AG10803 (cell line): ENCODE measurements around the gene GIMAP2.
"Not testable (repeated sequence)": the region's sequence is repeated elsewhere in the genome, so short reads cannot be mapped to it uniquely, and the experiment has no call there.

ENCODE experiments used
- DNase-seq: peaks from one replicate; pipeline ENCODE4 v3.0.0; 2010; ENCODE audit warnings: low read depth
- H3K4me3 ChIP-seq: 2 replicates; pipeline ENCODE4 v1.5.1; 2011; ENCODE audit warnings: mild to moderate bottlenecking, low read length, control low read depth
- CTCF ChIP-seq: conservative IDR thresholded peaks from 2 replicates; pipeline ENCODE4 v1.5.1; 2011; ENCODE audit warnings: mild to moderate bottlenecking, low read length, control low read depth, inconsistent platforms

The GIMAP2 gene

GRCh38 chr7:150665896-150666295, 19.6 kb upstream of the GIMAP2 start:
- no peak for TF ChIP-seq CTCF
- H3K4me3 ChIP-seq = no peak overlapping the region
- DNase-seq = no peak

DNA sequence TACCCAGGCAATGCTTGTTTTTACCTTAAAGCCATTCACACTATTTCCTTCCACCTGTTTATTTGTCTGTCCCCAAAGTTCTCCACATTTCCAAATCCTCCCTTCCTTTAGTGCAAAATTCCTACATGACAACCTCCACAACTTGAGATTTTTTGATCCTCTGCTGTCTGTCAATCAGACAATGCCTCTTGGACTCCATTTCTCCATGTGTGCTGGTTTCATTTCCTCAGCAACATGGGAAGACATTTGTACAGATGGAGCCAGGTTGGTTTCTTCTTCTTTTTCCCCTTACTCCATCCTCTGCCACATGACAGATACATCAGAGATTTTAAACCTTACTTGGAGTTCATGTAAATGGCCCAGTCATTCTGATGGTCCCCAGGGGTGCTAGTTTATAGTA, 19.1 kb upstream of the GIMAP2 start:
- no peak for TF ChIP-seq CTCF
- DNase-seq = no peak
- no peak overlapping the region for H3K4me3 ChIP-seq

- no peak for DNase-seq
- TF ChIP-seq CTCF = no peak
- no peak overlapping the region for H3K4me3 ChIP-seq
Measured at GRCh38 chr7:150668472-150668911, 17.0 kb upstream of the GIMAP2 start.

DNA sequence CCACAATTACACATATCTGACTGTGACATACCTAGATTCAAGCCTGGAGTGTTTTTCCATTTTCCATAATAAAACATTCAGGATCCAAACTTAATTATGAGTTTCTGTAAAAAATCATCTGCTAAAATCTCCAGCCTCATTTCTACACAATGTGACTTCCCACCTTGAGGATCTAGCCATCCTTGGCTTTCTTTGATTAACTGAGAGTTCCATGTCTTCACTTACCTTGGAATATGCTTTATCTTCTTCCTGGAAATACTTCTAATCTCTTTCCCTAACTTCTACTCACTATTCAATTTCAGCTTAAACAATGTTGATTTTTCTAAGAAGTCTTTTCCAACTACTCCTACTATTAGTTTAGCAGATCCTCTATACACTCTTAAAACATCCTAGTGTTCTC, 16.5 kb upstream of the GIMAP2 start:
- no peak for TF ChIP-seq CTCF

GRCh38 chr7:150671798-150672585, 13.5 kb upstream of the GIMAP2 start:
- H3K4me3 ChIP-seq, DNase-seq: not testable (repeated sequence)

More for the DNA sequence above, 16.5 kb upstream of the GIMAP2 start:
- H3K4me3 ChIP-seq = no peak overlapping the region
- DNase-seq = no peak

GRCh38 chr7:150675714-150676113, 9.8 kb upstream of the GIMAP2 start:
- TF ChIP-seq CTCF = no peak
- no peak overlapping the region for H3K4me3 ChIP-seq

GRCh38 chr7:150676276-150676675, 9.2 kb upstream of the GIMAP2 start:
- not testable (repeated sequence) for H3K4me3 ChIP-seq, DNase-seq

More at GRCh38 chr7:150675714-150676113, 9.8 kb upstream of the GIMAP2 start:
- DNase-seq = no peak

GRCh38 chr7:150676854-150677253, 8.7 kb upstream of the GIMAP2 start:
- DNase-seq, H3K4me3 ChIP-seq: not testable (repeated sequence)

DNA sequence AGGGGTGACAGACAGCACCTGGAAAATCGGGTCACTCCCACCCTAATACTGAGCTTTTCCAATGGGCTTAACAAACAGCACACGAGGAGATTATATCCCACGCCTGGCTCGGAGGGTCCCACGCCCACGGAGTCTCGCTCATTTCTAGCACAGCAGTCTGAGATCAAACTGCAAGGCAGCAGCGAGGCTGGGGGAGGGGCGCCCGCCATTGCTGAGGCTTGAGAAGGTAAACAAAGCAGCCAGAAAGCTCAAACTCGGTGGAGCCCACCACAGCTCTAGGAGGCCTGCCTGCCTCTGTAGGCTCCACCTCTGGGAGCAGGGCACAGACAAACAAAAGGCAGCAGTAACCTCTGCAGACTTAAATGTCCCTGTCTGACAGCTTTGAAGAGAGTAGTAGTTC, 6.9 kb upstream of the GIMAP2 start:
- not testable (repeated sequence) for H3K4me3 ChIP-seq, DNase-seq

DNA sequence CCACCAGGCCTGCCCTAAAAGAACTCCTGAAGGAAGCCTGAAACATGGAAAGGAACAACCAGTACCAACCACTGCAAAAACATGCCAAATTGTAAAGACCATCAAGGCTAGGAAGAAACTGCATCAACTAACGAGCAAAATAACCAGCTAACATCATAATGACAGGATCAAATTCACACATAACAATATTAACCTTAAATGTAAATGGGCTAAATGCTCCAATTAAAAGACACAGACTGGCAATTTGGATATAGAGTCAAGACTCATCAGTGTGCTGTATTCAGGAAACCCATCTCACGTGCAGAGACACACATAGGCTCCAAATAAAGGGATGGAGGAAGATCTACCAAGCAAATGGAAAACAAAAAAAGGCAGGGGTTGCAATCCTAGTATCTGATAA, 5.1 kb upstream of the GIMAP2 start:
- not testable (repeated sequence) for DNase-seq, H3K4me3 ChIP-seq
